GM06990 (cell line): ENCODE measurements around the gene SEC61B.
A peak's percentile ranks its signal among the peaks of the same experiment; 100 is the strongest.

Experiments used
- DNase-seq: peaks from one replicate; pipeline ENCODE4 v3.0.0-alpha.2; 2011; ENCODE audit not compliant: insufficient read length; ENCODE audit errors: extremely low read depth
- H3K27me3 ChIP-seq: replicated peaks from 2 replicates; pipeline ENCODE4 v1.6.0; 2011; ENCODE audit warnings: low read length; ENCODE audit not compliant: control insufficient read depth, insufficient read depth
- H3K36me3 ChIP-seq: 2 replicates; pipeline ENCODE4 v1.5.1; 2011; ENCODE audit warnings: low read length; ENCODE audit not compliant: control insufficient read depth, insufficient read depth
- H3K4me3 ChIP-seq: replicated peaks from 2 replicates; pipeline ENCODE4 v1.5.1; 2011; ENCODE audit warnings: low read depth, mild to moderate bottlenecking, control low read depth, low read length
- TF ChIP-seq, protein P1 (sequence below): IDR thresholded peaks from 2 replicates; pipeline ENCODE4 v1.5.1; 2011; ENCODE audit warnings: low read length, control low read depth, mild to moderate bottlenecking, inconsistent platforms; ENCODE audit not compliant: insufficient read depth, poor library complexity, severe bottlenecking

Gene SEC61B

DNA sequence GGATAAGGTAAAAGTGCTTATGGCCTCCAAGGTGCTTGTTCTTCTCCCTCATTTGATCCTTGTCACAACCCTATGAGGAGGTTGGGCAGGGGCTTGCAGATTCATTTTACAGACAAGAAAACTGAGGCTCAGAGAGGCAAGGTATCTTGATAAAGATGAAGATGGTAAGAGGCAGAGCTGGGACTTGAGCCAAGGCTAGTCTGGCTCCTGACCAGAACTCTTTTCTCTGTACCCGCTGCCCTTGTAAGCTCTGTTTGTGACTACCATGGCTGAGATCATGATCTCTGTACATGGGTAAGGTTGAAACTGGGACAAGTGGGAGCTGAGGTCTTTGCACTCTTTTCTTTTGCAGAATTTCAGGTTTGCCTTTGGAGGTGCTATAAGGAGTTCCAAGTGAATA, 33.6 kb downstream of the SEC61B start:
- no peak for DNase-seq
- Histone ChIP-seq H3K4me3 (no peak overlapping the region), H3K27me3 (no peaks in the 10 kb centered on the region), H3K36me3 (no peaks in the 10 kb centered on the region)
- TF ChIP-seq, protein P1, sequence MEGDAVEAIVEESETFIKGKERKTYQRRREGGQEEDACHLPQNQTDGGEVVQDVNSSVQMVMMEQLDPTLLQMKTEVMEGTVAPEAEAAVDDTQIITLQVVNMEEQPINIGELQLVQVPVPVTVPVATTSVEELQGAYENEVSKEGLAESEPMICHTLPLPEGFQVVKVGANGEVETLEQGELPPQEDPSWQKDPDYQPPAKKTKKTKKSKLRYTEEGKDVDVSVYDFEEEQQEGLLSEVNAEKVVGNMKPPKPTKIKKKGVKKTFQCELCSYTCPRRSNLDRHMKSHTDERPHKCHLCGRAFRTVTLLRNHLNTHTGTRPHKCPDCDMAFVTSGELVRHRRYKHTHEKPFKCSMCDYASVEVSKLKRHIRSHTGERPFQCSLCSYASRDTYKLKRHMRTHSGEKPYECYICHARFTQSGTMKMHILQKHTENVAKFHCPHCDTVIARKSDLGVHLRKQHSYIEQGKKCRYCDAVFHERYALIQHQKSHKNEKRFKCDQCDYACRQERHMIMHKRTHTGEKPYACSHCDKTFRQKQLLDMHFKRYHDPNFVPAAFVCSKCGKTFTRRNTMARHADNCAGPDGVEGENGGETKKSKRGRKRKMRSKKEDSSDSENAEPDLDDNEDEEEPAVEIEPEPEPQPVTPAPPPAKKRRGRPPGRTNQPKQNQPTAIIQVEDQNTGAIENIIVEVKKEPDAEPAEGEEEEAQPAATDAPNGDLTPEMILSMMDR = no peak

DNA sequence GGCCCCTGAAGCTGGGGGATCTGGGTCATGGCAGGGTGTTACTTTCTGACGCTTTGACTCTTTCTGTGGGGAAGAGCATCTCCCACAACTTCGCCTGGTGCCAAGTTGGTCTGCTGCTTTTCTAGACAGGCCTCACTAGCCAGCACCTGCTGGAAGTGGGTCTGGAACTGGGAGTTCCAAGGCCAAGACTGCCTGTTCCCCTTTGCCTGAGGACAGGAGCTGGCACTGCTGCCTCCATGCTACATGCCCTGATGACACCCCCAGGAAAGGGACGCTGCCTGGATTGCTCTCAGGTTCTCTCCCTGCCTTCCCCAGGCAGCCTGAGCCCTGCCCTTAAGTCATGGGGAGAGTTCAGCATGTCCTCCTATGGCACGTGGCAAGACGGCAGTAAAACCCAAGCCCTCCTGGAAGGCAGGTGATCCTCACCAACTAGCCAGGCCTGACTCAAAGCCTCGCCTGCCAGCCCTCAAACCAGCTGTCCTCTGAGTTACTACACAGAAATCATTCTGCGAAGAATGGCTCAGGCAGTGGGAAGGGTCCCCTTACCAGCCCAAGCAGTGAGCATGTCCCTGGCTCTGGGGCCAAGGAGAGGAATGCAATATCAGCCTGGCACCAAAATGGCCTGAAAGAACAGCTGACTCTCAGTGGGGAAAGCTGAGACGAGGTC, 35.8 kb downstream of the SEC61B start:
- no peak overlapping the region for H3K4me3 ChIP-seq
- TF ChIP-seq, protein P1 = no peak
- H3K36me3 ChIP-seq = no peaks in the 10 kb centered on the region
- DNase-seq = no peak
- H3K27me3 ChIP-seq = no peaks in the 10 kb centered on the region

DNA sequence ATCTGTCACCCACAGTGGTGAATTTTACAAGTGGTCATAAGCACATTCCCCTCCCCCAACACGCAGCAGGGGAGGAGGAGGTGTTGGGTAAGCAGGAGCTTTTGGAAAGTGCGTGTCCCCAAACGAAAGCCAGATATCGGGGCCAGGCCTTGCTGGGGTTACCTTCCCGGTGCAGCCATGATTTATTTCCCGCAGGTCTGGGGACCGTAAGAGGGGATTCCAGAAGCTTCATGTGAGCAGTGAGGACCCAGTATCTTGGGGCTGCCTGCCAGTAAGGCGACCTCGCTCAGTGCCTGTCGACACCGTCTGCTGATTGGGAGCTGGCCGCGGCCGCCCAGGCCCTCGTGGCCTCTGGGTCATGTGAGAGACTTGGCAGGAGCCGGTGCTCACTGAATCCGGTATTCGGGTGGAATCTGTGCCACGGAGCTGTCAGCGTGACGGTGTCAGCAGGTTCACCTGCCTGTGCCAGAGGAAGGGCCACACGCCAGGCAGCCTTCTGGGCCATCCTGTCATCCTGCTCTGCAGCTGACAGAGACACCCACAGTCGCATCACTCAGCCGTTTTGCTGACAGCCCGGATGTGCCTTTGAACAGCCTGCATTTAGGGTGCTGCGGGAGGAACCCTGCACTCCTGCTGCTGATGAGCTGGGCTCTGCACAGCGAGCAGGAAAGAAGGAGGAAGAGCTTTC, 37.3 kb downstream of the SEC61B start:
- H3K4me3 ChIP-seq = no peak overlapping the region
- H3K27me3 ChIP-seq = no peaks in the 10 kb centered on the region
- DNase-seq = no peak
- TF ChIP-seq, protein P1 = no peak
- H3K36me3 ChIP-seq = no peaks in the 10 kb centered on the region

DNA sequence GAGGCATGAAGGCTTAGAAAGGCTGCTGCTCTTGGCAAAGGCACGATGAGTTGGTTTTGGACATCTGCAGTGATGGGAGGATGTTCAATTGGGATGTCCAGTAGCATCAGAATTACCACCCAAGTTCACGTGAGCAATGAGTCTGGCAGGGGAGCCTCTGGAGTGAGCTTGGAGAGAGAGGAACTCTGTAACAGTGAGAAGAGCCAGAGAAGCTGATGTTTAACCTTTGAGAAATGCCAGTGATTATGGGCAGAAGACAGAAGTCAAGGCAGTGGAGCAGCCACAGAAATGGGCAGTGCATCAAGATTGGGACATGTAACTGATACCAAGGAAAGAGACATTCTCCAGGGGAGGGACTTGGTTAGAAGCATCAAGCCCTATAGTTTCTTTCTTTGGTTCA, 39.8 kb downstream of the SEC61B start:
- DNase-seq = no peak
- H3K36me3 ChIP-seq = no peaks in the 10 kb centered on the region
- no peaks in the 10 kb centered on the region for H3K27me3 ChIP-seq
- TF ChIP-seq, protein P1 = no peak
- H3K4me3 ChIP-seq = no peak overlapping the region

DNA sequence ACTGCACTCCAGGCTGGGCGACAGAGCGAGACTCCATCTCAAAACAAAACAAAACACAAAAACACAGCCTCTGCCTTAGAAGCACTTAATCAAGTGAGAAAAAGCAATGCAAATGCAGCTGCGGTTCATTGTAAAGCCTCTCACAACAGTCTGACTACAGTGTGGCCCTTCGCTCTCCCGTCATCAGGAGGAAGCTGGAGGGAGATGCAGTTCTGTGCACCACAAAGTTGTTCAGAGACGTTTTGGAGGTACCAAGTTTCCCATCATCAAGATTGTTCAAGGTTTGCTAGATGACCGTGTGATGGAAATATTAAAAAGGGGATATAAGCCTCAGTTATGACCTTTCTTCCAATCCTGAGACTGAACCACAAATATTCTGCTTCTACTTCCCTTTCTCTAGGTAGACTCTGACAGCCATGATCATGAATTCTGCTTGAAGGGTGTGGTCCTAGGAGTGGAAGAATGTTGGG, 40.9 kb downstream of the SEC61B start:
- Histone ChIP-seq H3K27me3 (no peaks in the 10 kb centered on the region), H3K36me3 (no peaks in the 10 kb centered on the region), H3K4me3 (no peak overlapping the region)
- TF ChIP-seq, protein P1 = no peak
- peak; percentile 65 for DNase-seq
